HL-60 (cell line): Measurements from ENCODE around the gene PDK2.

Experiments used
- DNase-seq, 2 experiments: peaks; one replicate each; pipeline ENCODE4 v3.0.0-alpha.2; 2010 to 2020; ENCODE audit warnings: low read depth in 1 of 2, low spot score in 1 of 2
- H3K27ac ChIP-seq: fragments of 250-450 bp; sonication (Bioruptor Pico); replicated peaks from 2 replicates; pipeline ENCODE4 v1.5.1; 2020; ENCODE audit warnings: mild to moderate bottlenecking, moderate library complexity
- H3K27me3 ChIP-seq: fragments of 250-450 bp; sonication (Bioruptor Pico); 2 replicates; pipeline ENCODE4 v1.5.1; 2021; ENCODE audit warnings: mild to moderate bottlenecking, moderate library complexity; ENCODE audit not compliant: insufficient read depth, poor library complexity, severe bottlenecking
- H3K4me3 ChIP-seq: replicated peaks from 2 replicates; pipeline ENCODE4 v1.5.1; 2011; ENCODE audit warnings: mild to moderate bottlenecking, control low read depth, low read length; ENCODE audit not compliant: insufficient read depth
- CTCF ChIP-seq: IDR thresholded peaks from one replicate; pipeline ENCODE4 v1.5.1; 2011; ENCODE audit warnings: low read length, control low read depth, inconsistent platforms; ENCODE audit not compliant: insufficient read depth
- GABPA ChIP-seq: IDR thresholded peaks from 2 replicates; pipeline ENCODE4 v1.6.1; 2012; ENCODE audit warnings: low read depth
- POLR2AphosphoS5 ChIP-seq: IDR thresholded peaks from 2 replicates; pipeline ENCODE4 v1.6.1; 2012; ENCODE audit warnings: low read depth
- REST ChIP-seq: IDR thresholded peaks from 2 replicates; pipeline ENCODE4 v1.6.1; 2012; ENCODE audit warnings: low read depth; ENCODE audit not compliant: insufficient replicate concordance
- SPI1 ChIP-seq: IDR thresholded peaks from 2 replicates; pipeline ENCODE4 v1.6.1; 2012; ENCODE audit warnings: low read depth, mild to moderate bottlenecking, borderline replicate concordance

PDK2 gene

DNA sequence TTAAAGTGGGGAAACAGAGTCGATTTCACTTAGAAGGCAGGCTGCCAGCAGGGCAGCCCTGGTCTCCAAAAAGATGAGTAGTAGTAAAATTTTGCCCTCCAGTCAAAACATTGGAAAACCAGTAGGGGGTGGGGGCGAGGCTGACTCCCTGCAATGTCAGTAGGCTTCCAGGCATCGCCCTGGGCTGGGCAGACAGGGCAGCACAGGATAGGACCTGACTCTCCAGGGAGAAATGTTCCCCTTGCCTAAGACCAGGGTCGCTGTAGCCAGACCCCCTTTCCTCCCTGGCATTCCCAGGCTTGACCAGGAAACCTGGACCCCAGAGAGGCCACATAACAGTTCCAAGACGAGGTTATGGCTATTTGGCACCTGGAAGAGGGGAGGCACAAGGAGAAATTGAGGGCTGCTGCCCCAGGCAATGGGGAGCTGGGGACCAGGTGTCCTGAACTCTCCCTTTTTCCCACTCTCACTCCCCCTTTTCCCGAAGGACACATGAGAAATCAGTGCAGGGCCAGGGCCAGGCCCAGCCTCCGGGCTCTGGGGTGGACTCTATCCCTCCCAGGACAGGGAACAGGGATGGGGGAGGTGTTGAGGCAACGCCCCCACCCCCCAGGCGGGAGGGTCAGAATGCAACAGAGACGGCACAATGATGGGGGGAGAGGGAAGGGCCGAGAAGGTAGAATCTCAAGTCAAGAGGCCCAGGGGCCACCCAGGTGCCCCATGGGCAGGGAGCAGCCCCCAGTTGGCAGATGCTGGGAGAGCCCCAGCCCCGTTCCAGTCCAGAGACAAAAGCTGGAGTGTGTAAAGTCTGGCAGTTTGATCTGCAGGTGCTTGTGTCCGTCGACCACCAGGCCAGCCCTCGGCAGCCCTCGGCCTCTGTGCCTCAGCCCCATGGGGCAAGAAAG, 39.3 kb downstream of the PDK2 start:
- no peak for TF ChIP-seq CTCF
- TF ChIP-seq POLR2AphosphoS5, result no peak
- TF ChIP-seq REST, result no peak
- TF ChIP-seq SPI1, result no peak
- no peak for TF ChIP-seq GABPA
- DNase-seq, result no peak
- Histone ChIP-seq H3K4me3 (no peak overlapping the region), H3K27me3 (peaks cover 13% of the 10 kb centered on the region), H3K27ac (no peak overlapping the region)

- no peak for TF ChIP-seq CTCF
- TF ChIP-seq POLR2AphosphoS5, result peak; percentile 31; the same call in 1 of the 2 replicates
- no peak for TF ChIP-seq SPI1
- no peak for TF ChIP-seq REST
- TF ChIP-seq GABPA, result no peak
- Histone ChIP-seq H3K27me3 (peaks cover 7% of the 10 kb centered on the region), H3K27ac (no peak overlapping the region), H3K4me3 (no peak overlapping the region)
- DNase-seq, result no peak
These were observed 40.4 kb downstream of the PDK2 start for GRCh38 chr17:50135316-50136095.

- Histone ChIP-seq H3K27ac (no peak overlapping the region), H3K27me3 (peaks cover under 1% of the 10 kb centered on the region), H3K4me3 (no peak overlapping the region)
- DNase-seq, result no peak
- TF ChIP-seq CTCF, result no peak
- TF ChIP-seq GABPA, result no peak
- TF ChIP-seq REST, result no peak
- no peak for TF ChIP-seq SPI1
- TF ChIP-seq POLR2AphosphoS5, result no peak
These were observed 41.0 kb downstream of the PDK2 start for GRCh38 chr17:50136096-50136687.
